ENCODE data around the gene GLI1.

Gene GLI1

GRCh38 chr12:57462912-57463253 is 3.3 kb downstream of the GLI1 start:
- peak overlapping the region; percentile 66 for H3K27ac ChIP-seq
- TF ChIP-seq CTCF (conservative IDR thresholded peaks at IDR 0.05), result no peak; the same call in none of the 2 replicates

- no peak overlapping the region for H3K27ac ChIP-seq
- no peak for TF ChIP-seq CTCF (conservative IDR thresholded peaks at IDR 0.05)
Measured at GRCh38 chr12:57464569-57464968, 5.0 kb downstream of the GLI1 start.

- no peak for TF ChIP-seq CTCF (conservative IDR thresholded peaks at IDR 0.05)
- no peak overlapping the region for H3K27ac ChIP-seq
Measured at GRCh38 chr12:57465030-57465746, 5.6 kb downstream of the GLI1 start.

- no peak for TF ChIP-seq CTCF (conservative IDR thresholded peaks at IDR 0.05)
- no peak overlapping the region for H3K27ac ChIP-seq
Measured at GRCh38 chr12:57465747-57466505, 6.3 kb downstream of the GLI1 start.

- no peak overlapping the region for H3K27ac ChIP-seq
- TF ChIP-seq CTCF (conservative IDR thresholded peaks at IDR 0.05), result no peak
Measured at GRCh38 chr12:57467212-57467874, 7.8 kb downstream of the GLI1 start.

- no peak for TF ChIP-seq CTCF (conservative IDR thresholded peaks at IDR 0.05)
- H3K27ac ChIP-seq, result no peak overlapping the region
Measured at GRCh38 chr12:57467915-57468314, 8.3 kb downstream of the GLI1 start.

All from VCaP (cell line).